Esophagus squamous epithelium (tissue), 5 donors: ENCODE data around the gene RNF25. TPM values are rescaled to one million over a fixed set of nuclear protein-coding genes. Genes with fewer than 3 reads are reported as not detected.

Experiments used
- DNase-seq: peaks from one replicate; lab custom pipeline; 2025; lab: John Stamatoyannopoulos, UW
- H3K27ac ChIP-seq, 4 donors: fragments of 200-600 bp; sonication (generic); one replicate each; pipeline ENCODE4 v1.5.1; 2016 to 2019; ENCODE audit warnings: mild to moderate bottlenecking in 1 of 4
- H3K27me3 ChIP-seq, 4 donors: fragments of 200-600 bp; sonication (generic); 1 replicate in 3 of 4; 2 replicates in 1 of 4; pipeline versions ENCODE4 v1.5.1 to v1.6.0; 2017 to 2021; ENCODE audit warnings: antibody characterized with exemption in 1 of 4
- H3K36me3 ChIP-seq, 3 donors: fragments of 200-600 bp; sonication (generic); one replicate each; pipeline ENCODE4 v1.5.1; 2016 to 2019
- H3K4me1 ChIP-seq, 3 donors: fragments of 200-600 bp; sonication (generic); one replicate each; pipeline ENCODE4 v1.5.1; 2017 to 2019
- H3K4me3 ChIP-seq, 4 donors: fragments of 200-600 bp; sonication (generic); 1 replicate in 3 of 4; 2 replicates in 1 of 4; pipeline ENCODE4 v1.5.1; 2016 to 2019; ENCODE audit warnings: mild to moderate bottlenecking in 2 of 4, moderate library complexity in 1 of 4
- H3K9me3 ChIP-seq, 3 donors: fragments of 200-600 bp; sonication (generic); one replicate each; pipeline ENCODE4 v1.5.1; 2016 to 2019
- CTCF ChIP-seq, 6 experiments: fragments of 450-650 bp in 4 of 6; fragments of 200-600 bp in 2 of 6; sonication (generic) in 2 of 6; IDR thresholded peaks; one replicate each; pipeline ENCODE4 v1.5.1; 2016 to 2019; ENCODE audit warnings: antibody characterized with exemption in 6 of 6, mild to moderate bottlenecking in 4 of 6, moderate library complexity in 4 of 6
- POLR2A ChIP-seq, 4 donors: fragments of 450-650 bp; IDR thresholded peaks; one replicate each; pipeline ENCODE4 v1.6.1; 2017; ENCODE audit warnings: antibody characterized with exemption in 4 of 4, mild to moderate bottlenecking in 4 of 4, moderate library complexity in 3 of 4
- WGBS, 2 donors: methylation state at CpG; one replicate each; pipeline ENCODE4 v1.1.5; 2018; 5-methylcytosine and 5-hydroxymethylcytosine counted together
- intact Hi-C: fragments of 100-400 bp; cut with DNase I; formaldehyde crosslinking; loops from one replicate; pipeline ENCODE4 v1.15.0; 2022
- total RNA-seq, 4 donors: library from RNA; depleted of rRNA; stranded (reverse); fragments of >200 nt; gene quantifications; one replicate each; pipeline ENCODE4 v1.1.0, GENCODE V29; 2016
- donor health status: DM: yes; HTN: yes; CAD: no.

Gene RNF25
- total RNA-seq, 4 donors from 2014 or later, result 9.6 to 17.4 (median 15.7) TPM

GRCh38 chr2:218710687-218711549 lies 39.1 kb upstream of the RNF25 start, which contains the start of gene TTLL4:
TSS of gene TTLL4 (plus strand) at chr2:218710835. CDS start at chr2:218737677, 26,842 bp downstream.
- WGBS, 2 donors, result 0 to 2% methylated on average over 25 to 29 of the region's 74 CpGs
- Histone ChIP-seq H3K36me3 (peaks cover 0 to 7% (median 0%) of the 10 kb centered on the region in 3 donors), H3K27ac (peak within 1 kb of the TSS; percentile 92 to 98 (median 94)), H3K4me3 (peak within 1 kb of the TSS; percentile 75 to 92 (median 84)), H3K27me3 (no peaks in the 10 kb centered on the region), H3K9me3 (no peaks in the 10 kb centered on the region), H3K4me1 (peaks cover 7 to 29% (median 11%) of the 10 kb centered on the region in 3 donors)
- peak; percentile 92 for DNase-seq
- intact Hi-C loops, result no loop called here
- TF ChIP-seq CTCF (IDR thresholded peaks at IDR 0.05) (peak; percentile 60 to 92 (median 87)), POLR2A (IDR thresholded peaks at IDR 0.05) (peak in 3 of 4 donors; percentile 39 to 71 (median 53))

GRCh38 chr2:218710334-218710686 lies 38.5 kb upstream of the RNF25 start:
- DNase-seq, result no peak
- Histone ChIP-seq H3K4me1 (peaks cover 7 to 29% (median 11%) of the 10 kb centered on the region in 3 donors), H3K36me3 (peaks cover 0 to under 1% (median 0%) of the 10 kb centered on the region in 3 donors), H3K27me3 (no peaks in the 10 kb centered on the region), H3K4me3 (peak overlapping the region; percentile 75 to 92 (median 84)), H3K9me3 (no peaks in the 10 kb centered on the region), H3K27ac (peak overlapping the region in 2 of 4 donors; percentile 97 to 98)
- TF ChIP-seq CTCF (IDR thresholded peaks at IDR 0.05) (no peak), POLR2A (IDR thresholded peaks at IDR 0.05) (no peak)
- 10 to 40% methylated on average over 6 of the region's 14 CpGs for WGBS, 2 donors
- intact Hi-C loops, result no loop called here

GRCh38 chr2:218709908-218710307 lies 38.1 kb upstream of the RNF25 start:
- DNase-seq, result no peak
- Histone ChIP-seq H3K36me3 (no peaks in the 10 kb centered on the region), H3K27ac (no peak overlapping the region), H3K9me3 (no peaks in the 10 kb centered on the region), H3K4me1 (peaks cover 7 to 29% (median 11%) of the 10 kb centered on the region in 3 donors), H3K4me3 (no peak overlapping the region), H3K27me3 (no peaks in the 10 kb centered on the region)
- TF ChIP-seq CTCF (IDR thresholded peaks at IDR 0.05), result no peak
- TF ChIP-seq POLR2A (IDR thresholded peaks at IDR 0.05), result no peak
- WGBS, 2 donors, result 81 to 89% methylated on average over 6 to 8 of the region's 8 CpGs
- intact Hi-C loops, result no loop called here

- Histone ChIP-seq H3K27ac (no peak overlapping the region), H3K4me1 (peaks cover 7 to 24% (median 11%) of the 10 kb centered on the region in 3 donors), H3K4me3 (no peak overlapping the region), H3K36me3 (no peaks in the 10 kb centered on the region), H3K27me3 (no peaks in the 10 kb centered on the region), H3K9me3 (no peaks in the 10 kb centered on the region)
- no peak for TF ChIP-seq POLR2A (IDR thresholded peaks at IDR 0.05)
- TF ChIP-seq CTCF (IDR thresholded peaks at IDR 0.05), result no peak
- intact Hi-C loops, result no loop called here
- 78% methylated on average over 4 of the region's 4 CpGs for WGBS, 2 donors
- DNase-seq, result no peak
These were observed 36.3 kb upstream of the RNF25 start for GRCh38 chr2:218708086-218708485.

- WGBS, 2 donors, result 83 to 84% methylated on average over 4 of the region's 4 CpGs
- no peaks in the 10 kb centered on the region for H3K4me1 ChIP-seq
- H3K36me3 ChIP-seq, result peaks cover 0 to 33% (median 0%) of the 10 kb centered on the region in 3 donors
- no peak for DNase-seq
- H3K27ac ChIP-seq, result no peak overlapping the region
- intact Hi-C loops, result no loop called here
- TF ChIP-seq CTCF (IDR thresholded peaks at IDR 0.05), result no peak
- TF ChIP-seq POLR2A (IDR thresholded peaks at IDR 0.05), result no peak
- H3K9me3 ChIP-seq, result no peaks in the 10 kb centered on the region
- no peaks in the 10 kb centered on the region for H3K27me3 ChIP-seq
- no peak overlapping the region for H3K4me3 ChIP-seq
These were observed 31.5 kb upstream of the RNF25 start for GRCh38 chr2:218703341-218703740.
